HUES48 (cell line): ENCODE results near the gene SEMA6C.
A peak's percentile ranks its signal among the peaks of the same experiment; 100 is the strongest.

Source experiments
- H3K27ac ChIP-seq: one replicate; pipeline ENCODE4 v1.7.0; 2013; ENCODE audit warnings: low read depth, low read length, inconsistent platforms
- H3K27me3 ChIP-seq: 2 replicates; pipeline ENCODE4 v1.6.1; 2013; ENCODE audit warnings: mild to moderate bottlenecking, low read length; ENCODE audit not compliant: control insufficient read depth, insufficient read depth
- H3K36me3 ChIP-seq: 2 replicates; pipeline ENCODE4 v1.6.1; 2013; ENCODE audit warnings: low read length; ENCODE audit not compliant: control insufficient read depth, insufficient read depth
- H3K4me1 ChIP-seq: 2 replicates; pipeline ENCODE4 v1.6.1; 2013; ENCODE audit warnings: mild to moderate bottlenecking, low read length; ENCODE audit not compliant: control insufficient read depth, insufficient read depth
- H3K4me3 ChIP-seq: 2 replicates; pipeline ENCODE4 v1.5.1; 2013; ENCODE audit warnings: mild to moderate bottlenecking, low read depth, low read length
- H3K9ac ChIP-seq: 2 replicates; pipeline ENCODE4 v1.6.1; 2013; ENCODE audit warnings: mild to moderate bottlenecking, low read depth, low read length, moderate library complexity
- H3K9me3 ChIP-seq: 2 replicates; pipeline ENCODE4 v1.6.1; 2013; ENCODE audit warnings: low read length; ENCODE audit not compliant: control insufficient read depth, insufficient read depth

The SEMA6C gene

DNA sequence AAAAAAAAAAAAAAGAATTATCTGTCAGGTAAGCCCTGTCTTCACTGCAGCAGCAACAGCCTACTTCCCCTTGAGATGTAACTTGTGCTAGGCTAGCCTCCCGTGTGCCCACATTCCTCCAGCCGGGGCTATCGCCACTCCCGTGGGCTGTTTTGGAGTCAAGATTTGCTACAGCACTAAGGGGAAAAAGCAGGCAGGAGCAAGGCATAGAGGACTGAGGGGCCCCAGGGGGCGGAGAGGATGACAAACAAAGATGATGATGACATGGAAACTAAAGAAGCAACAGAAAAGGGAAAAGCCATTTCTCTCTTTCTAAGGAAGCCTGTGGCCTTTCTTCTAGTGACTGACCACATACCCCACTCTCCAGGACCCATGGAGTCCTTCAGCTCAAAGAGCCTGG is 11.9 kb upstream of the SEMA6C start:
- Histone ChIP-seq H3K27me3 (no peaks in the 10 kb centered on the region), H3K36me3 (peaks cover 31% of the 10 kb centered on the region), H3K27ac (no peak overlapping the region), H3K9me3 (no peaks in the 10 kb centered on the region), H3K9ac (no peak overlapping the region), H3K4me1 (peaks cover 4% of the 10 kb centered on the region; the same call in 1 of the 2 replicates), H3K4me3 (no peak overlapping the region)

DNA sequence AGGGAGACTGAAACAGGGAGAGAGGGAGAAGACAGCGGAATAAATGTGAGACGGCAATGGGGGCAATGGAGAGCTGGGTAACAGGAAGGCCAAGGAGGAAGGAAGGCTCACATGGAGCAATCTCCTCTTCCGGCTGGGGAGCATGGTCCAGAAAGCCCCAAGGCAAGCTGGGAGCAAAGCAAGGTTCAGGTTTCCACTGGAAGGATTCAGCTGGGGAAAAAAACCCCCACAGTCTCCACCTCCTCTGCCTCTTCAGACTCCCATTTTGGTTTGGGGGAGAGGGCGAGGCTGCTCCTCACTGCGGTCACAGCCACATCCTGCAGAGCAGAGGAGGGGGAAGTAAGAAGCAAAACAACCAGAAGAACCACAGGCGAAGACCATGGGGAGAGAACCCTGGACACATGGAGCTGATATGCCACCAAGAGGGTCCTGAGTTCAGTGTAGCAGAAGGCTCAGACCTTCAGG is 10.7 kb upstream of the SEMA6C start:
- H3K27ac ChIP-seq: no peak overlapping the region

DNA sequence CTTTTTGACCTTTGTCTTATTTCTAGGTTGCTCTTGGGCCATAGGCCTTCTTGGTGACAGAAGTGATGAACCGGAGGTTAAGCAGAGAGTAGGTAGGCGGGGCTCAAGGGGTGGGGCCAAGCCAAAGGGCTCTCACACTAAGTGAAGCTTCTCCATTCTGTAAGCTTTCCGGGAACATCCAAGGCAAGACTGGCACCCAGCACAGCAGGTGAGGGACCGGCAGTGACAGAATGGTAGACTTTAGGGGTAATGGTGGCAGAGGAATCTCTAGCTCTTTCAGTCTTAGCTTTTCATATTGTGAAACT is 10.0 kb upstream of the SEMA6C start, which contains the start of gene TNFAIP8L2:
TSS of gene TNFAIP8L2 (plus strand) at position 135 of the 305 bp plus-strand sequence. CDS start 2,049 bp downstream, outside the sequence.
- Histone ChIP-seq H3K27ac (no peak within 1 kb of the TSS), H3K36me3 (peaks cover 27% of the 10 kb centered on the region), H3K4me1 (peaks cover 4% of the 10 kb centered on the region; the same call in 1 of the 2 replicates), H3K4me3 (no peak within 1 kb of the TSS), H3K9ac (no peak within 1 kb of the TSS), H3K27me3 (no peaks in the 10 kb centered on the region), H3K9me3 (no peaks in the 10 kb centered on the region)

More for the DNA sequence above, 10.7 kb upstream of the SEMA6C start:
- H3K4me1 ChIP-seq: peaks cover 4% of the 10 kb centered on the region; the same call in 1 of the 2 replicates
- H3K27me3 ChIP-seq: no peaks in the 10 kb centered on the region
- no peaks in the 10 kb centered on the region for H3K9me3 ChIP-seq
- H3K36me3 ChIP-seq: peaks cover 31% of the 10 kb centered on the region
- H3K4me3 ChIP-seq: no peak overlapping the region
- no peak overlapping the region for H3K9ac ChIP-seq

DNA sequence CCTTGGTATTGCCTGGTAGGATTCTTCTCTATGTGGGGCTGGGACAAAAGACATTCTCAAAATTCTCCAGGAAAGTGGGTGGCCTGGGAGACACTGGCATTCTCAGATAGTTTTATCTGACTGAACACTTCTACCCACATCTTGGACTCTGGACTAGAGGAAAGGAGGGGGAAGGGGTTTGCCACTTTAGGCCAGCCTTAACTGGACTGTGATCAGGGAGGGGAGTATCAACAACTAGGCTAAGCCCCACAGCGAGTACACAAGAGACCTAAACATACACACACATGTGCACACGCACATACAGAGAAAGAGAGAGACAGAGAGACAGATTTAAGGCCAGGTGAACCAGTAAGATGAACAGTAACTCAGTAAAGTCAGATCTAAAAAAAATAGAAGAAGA is 1.2 kb upstream of the SEMA6C start:
- peaks cover 29% of the 10 kb centered on the region for H3K4me1 ChIP-seq
- no peak overlapping the region for H3K4me3 ChIP-seq
- H3K9ac ChIP-seq: no peak overlapping the region
- no peaks in the 10 kb centered on the region for H3K36me3 ChIP-seq
- H3K27ac ChIP-seq: no peak overlapping the region
- no peaks in the 10 kb centered on the region for H3K9me3 ChIP-seq
- H3K27me3 ChIP-seq: peaks cover 26% of the 10 kb centered on the region

DNA sequence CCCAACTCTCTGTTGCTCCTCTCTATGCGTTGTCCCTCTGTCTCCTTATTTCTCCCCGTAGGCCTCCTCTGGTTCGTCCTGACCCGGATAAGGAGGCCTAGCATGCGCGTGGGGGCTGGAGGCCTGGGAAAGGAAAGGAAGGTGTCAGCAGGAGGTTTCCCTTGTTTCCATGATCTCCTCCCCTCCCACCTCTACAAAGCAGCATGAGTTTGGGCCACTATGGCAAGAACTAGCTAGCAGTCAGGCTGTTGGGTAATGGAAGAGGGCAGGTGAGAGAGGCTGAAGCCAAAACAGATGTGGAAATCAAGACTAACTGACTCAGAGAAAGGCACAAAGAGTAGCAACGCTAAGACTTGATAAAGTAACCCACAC is 687 bp upstream of the SEMA6C start:
- H3K27ac ChIP-seq: peak overlapping the region; percentile 57
- H3K9ac ChIP-seq: no peak overlapping the region
- H3K9me3 ChIP-seq: no peaks in the 10 kb centered on the region
- peak overlapping the region; percentile 76 for H3K4me3 ChIP-seq
- no peaks in the 10 kb centered on the region for H3K36me3 ChIP-seq
- H3K27me3 ChIP-seq: peaks cover 26% of the 10 kb centered on the region
- peaks cover 29% of the 10 kb centered on the region for H3K4me1 ChIP-seq

DNA sequence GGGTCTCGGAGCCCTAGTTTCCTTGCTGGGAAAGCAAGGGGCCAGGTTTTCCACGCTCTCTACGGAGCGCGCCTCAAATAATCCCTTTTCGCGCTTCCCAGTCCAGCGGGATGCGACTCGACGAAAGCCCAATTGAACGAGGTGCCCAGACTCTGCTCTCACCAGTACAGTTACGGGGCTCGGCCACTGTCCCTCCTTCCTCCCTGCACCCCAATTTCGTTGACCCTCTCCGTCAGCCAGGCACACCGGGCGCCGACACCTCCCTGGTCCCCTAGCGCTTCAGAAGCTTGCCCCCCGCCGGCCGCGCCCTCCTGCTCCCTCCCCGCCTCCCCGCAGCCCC is 389 bp downstream of the SEMA6C start:
- Histone ChIP-seq H3K9me3 (no peaks in the 10 kb centered on the region), H3K36me3 (no peaks in the 10 kb centered on the region), H3K27ac (no peak overlapping the region)

DNA sequence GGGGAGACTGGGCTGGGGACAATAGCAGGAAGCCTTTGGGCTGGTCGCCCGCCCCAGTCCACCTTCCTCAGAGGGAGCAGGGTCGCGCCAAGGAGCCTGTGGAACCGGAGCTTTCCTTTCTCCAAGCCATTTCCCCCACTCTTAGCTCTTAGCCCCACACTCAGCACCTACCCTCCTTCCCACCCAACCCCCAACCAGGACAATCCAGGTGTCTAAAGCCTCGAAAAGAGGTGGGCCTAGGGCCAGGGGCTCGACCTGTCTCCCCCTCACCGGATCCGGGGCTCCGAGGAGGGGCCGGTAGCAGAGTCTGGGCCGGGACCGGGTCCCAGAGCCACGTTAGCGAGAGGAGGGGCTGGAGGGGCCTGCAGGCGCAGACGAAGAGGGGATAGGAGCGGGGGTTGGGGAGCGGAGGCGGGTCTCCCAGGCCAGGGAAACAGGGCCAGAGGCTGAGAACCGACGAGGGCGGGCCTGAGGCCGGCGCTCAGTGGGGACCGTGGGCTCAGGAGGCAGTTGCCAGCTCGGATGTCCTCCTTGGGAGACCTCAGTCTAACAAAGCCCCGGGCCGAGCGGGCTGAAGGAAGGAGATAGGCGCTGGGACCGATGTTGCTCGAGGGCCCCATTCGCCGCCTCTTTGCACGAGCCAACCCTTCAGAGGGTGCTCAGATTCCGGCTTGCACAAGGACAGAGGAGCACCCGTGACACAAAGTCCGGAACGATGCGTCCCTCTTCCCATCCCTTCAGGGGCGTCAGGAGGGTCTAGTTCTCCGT is 943 bp downstream of the SEMA6C start:
- no peak overlapping the region for H3K9ac ChIP-seq
- no peaks in the 10 kb centered on the region for H3K36me3 ChIP-seq
- peaks cover 29% of the 10 kb centered on the region for H3K4me1 ChIP-seq
- peaks cover 26% of the 10 kb centered on the region for H3K27me3 ChIP-seq
- no peak overlapping the region for H3K27ac ChIP-seq
- peak overlapping the region; percentile 76 for H3K4me3 ChIP-seq
- no peaks in the 10 kb centered on the region for H3K9me3 ChIP-seq

More for the DNA sequence above, 389 bp downstream of the SEMA6C start:
- Histone ChIP-seq H3K4me1 (peaks cover 29% of the 10 kb centered on the region), H3K27me3 (peaks cover 26% of the 10 kb centered on the region), H3K9ac (no peak overlapping the region), H3K4me3 (peak overlapping the region; percentile 76)

DNA sequence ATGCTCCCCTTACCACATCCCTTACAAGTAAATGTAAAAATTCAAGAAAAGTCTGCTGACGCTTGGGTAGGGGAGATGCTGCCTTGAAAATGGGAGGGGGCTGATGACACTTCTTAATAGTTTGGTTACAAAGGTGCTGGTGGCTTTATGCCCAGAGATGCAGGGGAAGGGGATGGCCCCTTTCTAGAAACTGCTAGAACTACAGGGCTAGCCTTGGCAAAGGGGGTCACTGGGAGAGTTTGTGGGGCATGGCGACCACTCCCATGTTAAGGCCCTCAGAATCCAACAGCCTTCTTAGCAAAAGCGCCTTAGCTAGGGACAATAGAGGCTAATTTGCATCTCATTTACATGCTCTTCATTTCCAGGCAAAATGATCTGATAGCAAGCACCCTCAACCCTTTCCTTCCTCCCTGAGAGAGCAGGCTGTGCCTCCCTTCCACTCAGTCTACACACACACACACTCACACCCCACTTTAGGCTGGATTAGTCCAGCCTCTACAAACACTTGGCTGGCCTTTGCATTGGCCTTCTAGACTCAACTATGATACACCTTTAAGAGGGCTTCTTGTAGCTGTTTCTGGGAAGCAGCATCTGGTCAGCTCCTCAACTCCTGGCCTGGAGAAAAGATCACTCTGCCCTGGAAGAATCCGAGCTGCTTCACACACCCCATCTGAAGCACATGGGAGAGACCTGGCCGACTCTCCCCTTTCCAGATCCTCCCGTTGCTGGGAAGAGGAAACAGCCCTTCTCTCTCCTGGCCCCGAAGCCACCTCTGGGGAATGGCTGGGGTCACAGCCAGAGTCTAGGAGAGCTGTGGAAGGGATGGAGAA is 1.7 kb downstream of the SEMA6C start:
- peaks cover 29% of the 10 kb centered on the region for H3K4me1 ChIP-seq
- H3K27ac ChIP-seq: no peak overlapping the region

DNA sequence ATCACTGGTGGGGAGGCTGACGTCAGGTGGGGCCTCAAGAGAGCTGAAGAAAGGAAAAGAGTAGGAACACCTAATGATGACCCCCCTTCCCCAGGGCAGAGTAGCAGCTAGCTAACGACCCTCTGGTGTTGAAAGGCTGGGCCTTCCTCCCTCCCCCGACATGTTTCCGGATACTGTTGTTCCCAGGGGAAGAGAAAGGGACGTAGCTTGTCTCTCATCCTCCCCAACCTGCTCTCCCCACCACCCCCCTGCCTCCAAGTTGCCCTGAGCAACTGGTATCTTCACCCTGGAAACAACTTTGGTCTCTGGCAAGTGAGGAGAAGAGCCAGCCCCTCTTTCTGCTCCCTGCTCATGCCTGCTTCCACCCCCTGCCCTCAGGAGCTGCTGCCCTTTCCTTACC is 2.4 kb downstream of the SEMA6C start:
- Histone ChIP-seq H3K36me3 (peaks cover 10% of the 10 kb centered on the region; the same call in 1 of the 2 replicates), H3K9ac (no peak overlapping the region), H3K4me3 (0 out of 2 replicates have a peak overlapping the region, but pooled peaks have one; percentile 76), H3K4me1 (peaks cover 29% of the 10 kb centered on the region), H3K27ac (no peak overlapping the region), H3K27me3 (peaks cover 26% of the 10 kb centered on the region), H3K9me3 (no peaks in the 10 kb centered on the region)

More for the DNA sequence above, 1.7 kb downstream of the SEMA6C start:
- Histone ChIP-seq H3K9me3 (no peaks in the 10 kb centered on the region), H3K27me3 (peaks cover 26% of the 10 kb centered on the region), H3K9ac (no peak overlapping the region), H3K36me3 (peaks cover 3% of the 10 kb centered on the region; the same call in 1 of the 2 replicates), H3K4me3 (peak overlapping the region; percentile 76; the same call in 1 of the 2 replicates)

DNA sequence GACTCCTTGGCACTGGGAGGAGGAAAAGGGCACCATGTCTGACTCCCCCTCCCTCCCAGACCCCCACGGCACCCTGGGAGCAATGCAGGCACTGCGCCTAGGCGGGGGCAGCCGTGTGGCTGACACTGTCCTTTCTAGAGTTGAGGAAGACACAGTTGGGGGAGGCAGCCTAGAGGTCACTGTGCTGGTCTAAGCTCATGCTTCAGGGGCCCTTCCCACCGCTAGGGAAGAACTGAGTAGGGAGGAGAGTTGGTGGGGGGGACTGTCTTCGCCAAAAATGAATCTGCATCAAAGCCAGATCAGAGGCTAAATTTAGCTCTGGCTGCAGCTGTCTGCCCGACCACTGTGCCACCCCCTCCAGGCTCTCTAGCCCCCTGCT is 3.4 kb downstream of the SEMA6C start:
- no peak overlapping the region for H3K9ac ChIP-seq
- H3K27me3 ChIP-seq: peaks cover 25% of the 10 kb centered on the region
- H3K9me3 ChIP-seq: no peaks in the 10 kb centered on the region
- H3K27ac ChIP-seq: no peak overlapping the region
- no peak overlapping the region for H3K4me3 ChIP-seq
- peaks cover 10% of the 10 kb centered on the region; the same call in 1 of the 2 replicates for H3K36me3 ChIP-seq
- peaks cover 29% of the 10 kb centered on the region for H3K4me1 ChIP-seq
